ENCODE measurements around the gene UBE2F.

GRCh38 chr2:238040918-238041317, 74.1 kb downstream of the UBE2F start:
- TF ChIP-seq PAX5 (IDR thresholded peaks at IDR 0.05; ENCODE audit: insufficient read depth, low read length, severe bottlenecking) (no peak), POLR2AphosphoS5 (IDR thresholded peaks at IDR 0.05; ENCODE audit: low read depth, low read length) (no peak), POLR2A (IDR thresholded peaks at IDR 0.05; ENCODE audit: low read depth, low read length) (no peak)
